Measurements from ENCODE around the gene SEZ6.

Gene SEZ6

GRCh38 chr17:29037739-29038084 lies 31.9 kb upstream of the SEZ6 start:
- DNase-seq: no peak
- intact Hi-C loops (cut with DNase I): no loop called here

- intact Hi-C loops (cut with DNase I): no loop called here
- no peak for DNase-seq
Observed at GRCh38 chr17:29036584-29036983, 30.8 kb upstream of the SEZ6 start.

GRCh38 chr17:29034510-29034909 lies 28.7 kb upstream of the SEZ6 start:
- DNase-seq: no peak
- intact Hi-C loops (cut with DNase I): no loop called here

GRCh38 chr17:29032857-29033197 lies 27.0 kb upstream of the SEZ6 start:
- no peak for DNase-seq
- intact Hi-C loops (cut with DNase I): no loop called here

GRCh38 chr17:29032013-29032856 lies 26.4 kb upstream of the SEZ6 start:
- intact Hi-C loops (cut with DNase I): no loop called here
- DNase-seq: no peak

GRCh38 chr17:29031488-29031887 lies 25.7 kb upstream of the SEZ6 start:
- no peak for DNase-seq
- intact Hi-C loops (cut with DNase I): no loop called here

- no peak for DNase-seq
- intact Hi-C loops (cut with DNase I): no loop called here
Observed at GRCh38 chr17:29024316-29024952, 18.6 kb upstream of the SEZ6 start.

GRCh38 chr17:29022074-29022473 lies 16.2 kb upstream of the SEZ6 start:
- DNase-seq: no peak
- intact Hi-C loops (cut with DNase I): no loop called here

- intact Hi-C loops (cut with DNase I): no loop called here
- no peak for DNase-seq
Observed at GRCh38 chr17:29021226-29021625, 15.4 kb upstream of the SEZ6 start.

GRCh38 chr17:29020576-29020975 lies 14.7 kb upstream of the SEZ6 start:
- DNase-seq: no peak
- intact Hi-C loops (cut with DNase I): no loop called here

GRCh38 chr17:29019475-29020181 lies 13.8 kb upstream of the SEZ6 start:
- intact Hi-C loops (cut with DNase I): no loop called here
- DNase-seq: peak in 3 of 10 donors; percentile 83 to 90 (median 84)

GRCh38 chr17:29018788-29019474 lies 13.1 kb upstream of the SEZ6 start:
- DNase-seq: no peak
- intact Hi-C loops (cut with DNase I): no loop called here

- intact Hi-C loops (cut with DNase I): no loop called here
- DNase-seq: no peak
Observed at GRCh38 chr17:29016345-29017210, 10.7 kb upstream of the SEZ6 start.

- intact Hi-C loops (cut with DNase I): no loop called here
- no peak for DNase-seq
Observed at GRCh38 chr17:29014716-29015115, 8.9 kb upstream of the SEZ6 start.

- intact Hi-C loops (cut with DNase I): no loop called here
- DNase-seq: no peak
Observed at GRCh38 chr17:29012535-29012934, 6.7 kb upstream of the SEZ6 start.

- peak in 1 of 10 donors; percentile 63 for DNase-seq
- intact Hi-C loops (cut with DNase I): no loop called here
Observed at GRCh38 chr17:29010586-29010985, 4.8 kb upstream of the SEZ6 start.

GRCh38 chr17:29010129-29010528 lies 4.3 kb upstream of the SEZ6 start:
- DNase-seq: no peak
- intact Hi-C loops (cut with DNase I): no loop called here

GRCh38 chr17:29008591-29008990 lies 2.8 kb upstream of the SEZ6 start:
- intact Hi-C loops (cut with DNase I): no loop called here
- DNase-seq: no peak

GRCh38 chr17:29007860-29008455 lies 2.1 kb upstream of the SEZ6 start:
- intact Hi-C loops (cut with DNase I): no loop called here
- peak in 1 of 10 donors; percentile 35 for DNase-seq

GRCh38 chr17:29007456-29007855 lies 1.6 kb upstream of the SEZ6 start:
- intact Hi-C loops (cut with DNase I): no loop called here

More at GRCh38 chr17:29007456-29007855, 1.6 kb upstream of the SEZ6 start:
- peak in 1 of 10 donors; percentile 17 for DNase-seq
